Lower leg skin (tissue), 3 donors: ENCODE data around the gene TSC2.
"Not testable (repeated sequence)": the region's sequence is repeated elsewhere in the genome, so short reads cannot be mapped to it uniquely, and the experiment has no call there.

Source experiments
- POLR2A ChIP-seq, 2 donors: fragments of 450-650 bp; IDR thresholded peaks; one replicate each; pipeline ENCODE4 v1.6.1; 2016 to 2017; ENCODE audit warnings: antibody characterized with exemption in 2 of 2, mild to moderate bottlenecking in 1 of 2, moderate library complexity in 1 of 2
- TF ChIP-seq, protein P1 (sequence below), 3 donors: fragments of 450-650 bp; IDR thresholded peaks; one replicate each; pipeline ENCODE4 v1.5.1; 2016; ENCODE audit warnings: antibody characterized with exemption in 3 of 3, mild to moderate bottlenecking in 3 of 3, moderate library complexity in 2 of 3

DNA sequence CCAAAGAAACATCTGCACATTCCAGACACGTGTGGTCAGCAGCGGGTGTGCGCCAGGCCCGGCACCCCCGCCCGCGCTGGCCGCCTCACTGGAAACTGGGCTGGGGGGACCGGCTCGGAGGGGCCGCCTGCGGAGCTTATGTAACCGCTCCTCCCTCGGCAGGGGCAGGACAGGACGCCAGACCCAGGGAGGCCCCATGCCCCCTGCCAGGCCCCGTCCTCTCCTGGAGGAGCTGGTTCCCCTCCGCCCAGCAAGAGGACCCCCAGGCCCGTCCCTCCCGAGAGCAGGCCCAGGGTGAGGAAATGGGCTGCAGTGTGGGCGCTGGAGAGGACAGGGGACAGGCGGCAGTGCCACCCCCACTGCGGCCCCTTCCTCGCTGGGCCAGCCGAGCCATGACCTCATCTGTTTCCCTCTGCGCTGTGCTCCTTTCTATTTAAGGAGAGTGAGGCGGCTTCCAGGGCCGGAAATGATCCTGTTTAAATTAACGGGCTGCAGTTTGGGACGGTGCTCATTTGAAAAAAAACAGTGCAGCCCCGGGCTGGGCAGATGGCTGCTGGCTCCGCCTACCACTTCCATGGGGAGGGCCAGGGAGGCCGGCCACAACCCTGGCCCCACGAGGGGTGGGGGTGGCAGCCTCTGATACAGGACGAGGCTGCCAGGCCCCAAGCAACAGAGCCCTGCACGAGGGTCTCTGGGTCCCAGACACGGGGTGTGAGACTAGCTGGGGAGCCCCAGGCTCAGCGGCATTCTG, 77.1 kb downstream of the TSC2 start:
- TF ChIP-seq, protein P1, sequence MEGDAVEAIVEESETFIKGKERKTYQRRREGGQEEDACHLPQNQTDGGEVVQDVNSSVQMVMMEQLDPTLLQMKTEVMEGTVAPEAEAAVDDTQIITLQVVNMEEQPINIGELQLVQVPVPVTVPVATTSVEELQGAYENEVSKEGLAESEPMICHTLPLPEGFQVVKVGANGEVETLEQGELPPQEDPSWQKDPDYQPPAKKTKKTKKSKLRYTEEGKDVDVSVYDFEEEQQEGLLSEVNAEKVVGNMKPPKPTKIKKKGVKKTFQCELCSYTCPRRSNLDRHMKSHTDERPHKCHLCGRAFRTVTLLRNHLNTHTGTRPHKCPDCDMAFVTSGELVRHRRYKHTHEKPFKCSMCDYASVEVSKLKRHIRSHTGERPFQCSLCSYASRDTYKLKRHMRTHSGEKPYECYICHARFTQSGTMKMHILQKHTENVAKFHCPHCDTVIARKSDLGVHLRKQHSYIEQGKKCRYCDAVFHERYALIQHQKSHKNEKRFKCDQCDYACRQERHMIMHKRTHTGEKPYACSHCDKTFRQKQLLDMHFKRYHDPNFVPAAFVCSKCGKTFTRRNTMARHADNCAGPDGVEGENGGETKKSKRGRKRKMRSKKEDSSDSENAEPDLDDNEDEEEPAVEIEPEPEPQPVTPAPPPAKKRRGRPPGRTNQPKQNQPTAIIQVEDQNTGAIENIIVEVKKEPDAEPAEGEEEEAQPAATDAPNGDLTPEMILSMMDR (IDR thresholded peaks at IDR 0.05): not testable (repeated sequence)
- TF ChIP-seq POLR2A (IDR thresholded peaks at IDR 0.05): not testable (repeated sequence)
